OCI-LY3 (cell line): Measurements from ENCODE around the gene MYZAP.

Experiments
- H2AFZ ChIP-seq: fragments of 200-600, 300-600 bp; shearing (Covaris generic); 2 replicates; pipeline ENCODE4 v1.6.0; 2014; ENCODE audit warnings: antibody characterized with exemption, low read depth, low read length
- H3K27ac ChIP-seq: fragments of 200-600, 300-600 bp; sonication (generic); 2 replicates; pipeline ENCODE4 v1.5.1; 2014; ENCODE audit warnings: mild to moderate bottlenecking, low read length, moderate library complexity, mixed read lengths
- H3K27me3 ChIP-seq: fragments of 200-600, 300-600 bp; sonication (generic); 2 replicates; pipeline ENCODE4 v1.6.1; 2014; ENCODE audit warnings: low read depth, low read length, mixed read lengths
- H3K36me3 ChIP-seq: fragments of 200-600, 300-600 bp; sonication (generic); replicated peaks from 2 replicates; pipeline ENCODE3; 2014; ENCODE audit warnings: low read depth, low read length, mixed read lengths
- H3K4me1 ChIP-seq: fragments of 300-600, 200-600 bp; sonication (generic); 2 replicates; pipeline ENCODE4 v1.6.1; 2014; ENCODE audit warnings: low read length, mixed read lengths
- H3K4me2 ChIP-seq: fragments of 200-600, 300-600 bp; sonication (generic); 2 replicates; pipeline ENCODE4 v1.6.1; 2014; ENCODE audit warnings: low read length, mixed read lengths
- H3K4me3 ChIP-seq: fragments of 300-600, 200-600 bp; sonication (generic); 2 replicates; pipeline ENCODE4 v1.5.1; 2014; ENCODE audit warnings: antibody characterized with exemption, mild to moderate bottlenecking, low read length, moderate library complexity
- H3K79me2 ChIP-seq: fragments of 300-600, 200-600 bp; shearing (Covaris generic); 2 replicates; pipeline ENCODE4 v1.6.1; 2014; ENCODE audit warnings: mild to moderate bottlenecking, low read length, mixed read lengths
- H3K9ac ChIP-seq: fragments of 300-600, 200-600 bp; shearing (Covaris generic); 2 replicates; pipeline ENCODE4 v1.6.0; 2014; ENCODE audit warnings: mild to moderate bottlenecking, low read length, moderate library complexity
- H3K9me3 ChIP-seq: fragments of 200-600, 300-600 bp; shearing (Covaris generic); 2 replicates; pipeline ENCODE4 v1.6.1; 2014; ENCODE audit warnings: low read length, mixed read lengths; ENCODE audit not compliant: insufficient read depth
- H4K20me1 ChIP-seq: fragments of 200-600, 300-600 bp; sonication (generic); 2 replicates; pipeline ENCODE4 v1.6.1; 2016; ENCODE audit warnings: low read length, mixed read lengths; ENCODE audit not compliant: insufficient read depth
- CTCF ChIP-seq: fragments of 200-600, 300-600 bp; sonication (generic); IDR thresholded peaks from 2 replicates; pipeline ENCODE4 v1.5.1; 2014; ENCODE audit warnings: antibody characterized with exemption, low read length, low read depth
- EZH2phosphoT487 ChIP-seq: fragments of 200-600 bp; shearing (Covaris generic); IDR thresholded peaks from 2 replicates; pipeline ENCODE4 v1.6.1; 2018; ENCODE audit warnings: antibody characterized with exemption, mixed run types, low read depth

The MYZAP gene

DNA sequence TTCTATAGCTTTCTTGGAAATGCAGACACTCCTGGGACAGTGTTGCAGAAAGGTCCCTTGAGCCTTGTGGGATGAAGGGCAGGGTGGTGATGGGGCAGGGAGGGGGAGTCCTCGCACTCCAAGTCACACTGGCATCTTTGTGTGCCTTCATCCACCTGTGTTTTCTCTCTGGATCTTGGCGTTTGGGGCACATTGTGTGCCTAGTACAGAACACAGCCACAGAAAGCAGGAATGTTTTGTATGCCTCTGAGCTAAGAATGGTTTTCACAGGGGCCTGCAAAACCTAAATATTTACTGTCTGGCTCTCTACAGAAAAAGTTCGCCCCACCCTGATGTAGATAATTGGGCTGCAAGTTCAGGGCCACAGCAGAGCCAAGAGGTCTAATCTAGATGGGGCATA, 5.7 kb downstream of the MYZAP start:
- Histone ChIP-seq H3K4me1 (no peaks in the 10 kb centered on the region), H3K4me2 (no peak overlapping the region), H4K20me1 (no peaks in the 10 kb centered on the region), H3K36me3 (no peaks in the 10 kb centered on the region), H3K27ac (no peak overlapping the region), H3K9ac (no peak overlapping the region), H3K79me2 (no peaks in the 10 kb centered on the region), H3K27me3 (no peaks in the 10 kb centered on the region), H3K9me3 (no peaks in the 10 kb centered on the region), H2AFZ (no peak overlapping the region), H3K4me3 (no peak overlapping the region)
- TF ChIP-seq CTCF = no peak
- no peak for TF ChIP-seq EZH2phosphoT487

DNA sequence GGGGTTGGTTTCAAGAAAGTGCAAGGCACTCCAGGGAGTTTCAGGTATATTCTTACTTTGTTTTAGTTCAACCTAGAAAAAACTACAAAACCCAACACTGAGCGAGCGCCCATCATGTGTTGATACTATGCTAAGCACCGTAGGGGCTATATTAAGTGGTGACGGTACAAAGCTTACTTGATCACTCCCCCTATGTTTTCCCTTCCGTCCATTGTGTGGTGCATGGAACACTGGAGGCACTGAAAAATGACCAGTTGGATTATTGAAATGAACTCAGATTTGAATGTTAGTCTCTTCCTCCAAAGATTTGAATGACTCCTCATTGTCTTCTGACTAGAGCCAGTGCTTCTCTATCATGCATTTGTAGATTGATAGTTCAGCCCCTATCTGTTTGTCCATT, 6.6 kb downstream of the MYZAP start:
- Histone ChIP-seq H3K4me3 (no peak overlapping the region), H3K27ac (no peak overlapping the region), H3K79me2 (no peaks in the 10 kb centered on the region), H3K36me3 (no peaks in the 10 kb centered on the region), H3K27me3 (no peaks in the 10 kb centered on the region), H3K9me3 (no peaks in the 10 kb centered on the region), H2AFZ (no peak overlapping the region), H4K20me1 (no peaks in the 10 kb centered on the region), H3K9ac (no peak overlapping the region), H3K4me1 (no peaks in the 10 kb centered on the region), H3K4me2 (no peak overlapping the region)
- no peak for TF ChIP-seq EZH2phosphoT487

GRCh38 chr15:57599296-57599810, 7.6 kb downstream of the MYZAP start:
- Histone ChIP-seq H4K20me1 (no peaks in the 10 kb centered on the region), H3K27me3 (no peaks in the 10 kb centered on the region), H3K4me3 (no peak overlapping the region), H3K9ac (no peak overlapping the region), H3K27ac (no peak overlapping the region), H2AFZ (no peak overlapping the region), H3K36me3 (no peaks in the 10 kb centered on the region), H3K4me2 (no peak overlapping the region), H3K9me3 (no peaks in the 10 kb centered on the region), H3K4me1 (no peaks in the 10 kb centered on the region), H3K79me2 (no peaks in the 10 kb centered on the region)
- TF ChIP-seq EZH2phosphoT487 (no peak), CTCF (no peak)

DNA sequence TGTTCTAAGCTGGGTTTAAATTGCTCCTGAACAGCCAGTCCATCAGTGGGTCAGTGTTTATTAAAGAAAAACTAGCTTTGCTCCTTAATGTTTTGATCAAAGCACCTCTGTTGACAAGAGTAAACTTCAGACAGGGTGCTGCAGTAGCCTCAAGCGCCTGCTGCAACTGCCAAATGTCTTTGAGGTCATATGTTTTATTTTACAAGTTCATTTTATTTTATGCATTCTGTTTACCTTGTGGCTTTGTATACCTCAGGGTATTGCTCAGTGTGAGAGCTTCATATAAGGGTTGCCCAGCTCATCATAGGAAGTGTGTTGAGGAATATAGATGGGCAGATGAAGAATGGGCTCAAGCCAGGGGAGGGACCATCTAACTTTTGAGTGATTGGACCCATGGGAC, 8.5 kb downstream of the MYZAP start:
- Histone ChIP-seq H2AFZ (no peak overlapping the region), H3K27ac (no peak overlapping the region), H3K4me3 (no peak overlapping the region), H3K27me3 (no peaks in the 10 kb centered on the region), H3K4me1 (no peaks in the 10 kb centered on the region), H3K9me3 (no peaks in the 10 kb centered on the region), H3K9ac (no peak overlapping the region), H3K4me2 (no peak overlapping the region), H3K79me2 (no peaks in the 10 kb centered on the region), H4K20me1 (no peaks in the 10 kb centered on the region), H3K36me3 (no peaks in the 10 kb centered on the region)
- TF ChIP-seq CTCF = no peak
- TF ChIP-seq EZH2phosphoT487 = no peak

DNA sequence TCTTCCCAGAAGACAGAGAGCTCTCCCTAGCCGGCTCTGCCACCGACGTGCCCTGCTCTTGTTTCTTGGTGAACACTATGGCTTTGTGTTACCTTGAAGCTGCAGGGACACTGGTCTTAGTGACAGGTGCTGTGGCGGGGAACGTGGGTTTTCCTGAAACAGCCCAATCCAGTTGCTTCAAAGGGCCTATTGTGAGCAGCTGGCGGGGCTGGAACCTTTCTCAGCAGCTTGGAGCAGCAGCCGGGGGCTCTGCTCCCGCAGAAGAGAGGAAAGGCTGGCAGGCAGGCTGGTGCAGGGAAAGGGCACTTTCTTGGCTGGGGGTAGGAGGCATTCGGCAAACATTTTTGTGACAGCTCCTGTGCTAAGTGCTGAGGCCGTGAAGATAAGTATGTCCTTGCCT, 12.8 kb downstream of the MYZAP start:
- H2AFZ ChIP-seq = no peak overlapping the region
- no peaks in the 10 kb centered on the region for H3K4me1 ChIP-seq
- no peak for TF ChIP-seq EZH2phosphoT487
- TF ChIP-seq CTCF = no peak
- no peaks in the 10 kb centered on the region for H3K79me2 ChIP-seq
- no peaks in the 10 kb centered on the region for H3K27me3 ChIP-seq
- no peaks in the 10 kb centered on the region for H3K36me3 ChIP-seq
- no peak overlapping the region for H3K4me3 ChIP-seq
- H4K20me1 ChIP-seq = no peaks in the 10 kb centered on the region
- no peak overlapping the region for H3K4me2 ChIP-seq
- H3K27ac ChIP-seq = no peak overlapping the region
- no peaks in the 10 kb centered on the region for H3K9me3 ChIP-seq
- no peak overlapping the region for H3K9ac ChIP-seq
